NAMALWA (cell line): ENCODE measurements around the gene SHROOM1.

Experiments
- DNase-seq: peaks from one replicate; pipeline ENCODE4 v3.0.0-alpha.2; 2015; ENCODE audit warnings: low spot score

Gene SHROOM1

DNA sequence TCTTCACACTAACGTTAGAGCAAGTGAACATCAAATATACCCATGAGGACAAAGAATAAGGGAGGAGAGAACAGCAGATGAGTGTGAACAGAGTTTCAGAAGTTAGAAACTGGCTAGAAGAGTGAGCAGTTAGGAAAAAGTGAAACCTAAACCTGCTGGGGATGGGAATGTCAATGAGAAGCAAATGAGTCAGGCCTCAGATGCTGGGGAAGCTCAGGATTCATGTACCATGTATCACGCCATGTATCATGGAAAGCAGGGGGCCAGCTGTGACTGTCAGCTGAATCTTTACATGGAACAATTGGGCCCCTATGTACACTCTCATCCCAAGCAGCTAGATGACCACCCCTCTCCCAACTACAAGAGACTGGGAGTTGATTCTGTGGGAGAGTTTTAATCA is 19.6 kb upstream of the SHROOM1 start:
- DNase-seq = no peak

DNA sequence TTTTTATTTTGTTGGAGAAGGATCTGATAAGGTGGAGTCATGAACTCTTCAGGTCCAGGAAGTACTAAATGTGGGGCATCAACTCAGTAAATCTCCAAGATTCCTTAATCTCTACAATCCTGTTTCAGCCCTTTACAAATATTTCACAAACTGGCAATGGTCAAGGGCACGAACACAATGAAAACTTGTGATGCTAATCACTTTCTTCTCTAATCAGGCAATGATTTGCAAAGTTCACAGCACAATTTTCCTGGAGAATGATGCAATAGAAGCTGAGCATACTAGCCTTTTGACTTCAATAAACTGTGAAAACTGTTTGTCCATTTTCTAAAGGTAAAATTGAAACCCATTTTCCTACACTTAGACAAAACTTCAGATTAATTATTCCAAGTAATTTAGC is 18.9 kb upstream of the SHROOM1 start:
- DNase-seq = no peak

DNA sequence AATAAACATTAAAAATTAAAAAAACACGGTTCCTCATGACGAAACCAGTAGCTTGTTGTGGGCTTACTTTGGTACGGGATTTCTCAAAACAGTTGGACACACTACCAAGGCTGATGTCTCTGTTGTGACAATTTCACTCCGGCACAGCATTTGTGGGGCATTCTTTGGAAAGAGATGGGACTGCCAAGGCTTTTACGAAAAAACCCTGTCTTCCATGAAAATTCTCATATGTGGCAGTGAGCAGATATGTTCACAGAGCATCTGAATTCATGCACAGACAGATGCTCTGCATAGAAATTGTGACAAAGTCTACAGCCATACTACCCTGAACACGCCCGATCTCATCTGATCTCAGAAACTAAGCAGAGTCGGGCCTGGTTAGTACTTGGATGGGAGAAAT is 17.8 kb upstream of the SHROOM1 start:
- DNase-seq = no peak

DNA sequence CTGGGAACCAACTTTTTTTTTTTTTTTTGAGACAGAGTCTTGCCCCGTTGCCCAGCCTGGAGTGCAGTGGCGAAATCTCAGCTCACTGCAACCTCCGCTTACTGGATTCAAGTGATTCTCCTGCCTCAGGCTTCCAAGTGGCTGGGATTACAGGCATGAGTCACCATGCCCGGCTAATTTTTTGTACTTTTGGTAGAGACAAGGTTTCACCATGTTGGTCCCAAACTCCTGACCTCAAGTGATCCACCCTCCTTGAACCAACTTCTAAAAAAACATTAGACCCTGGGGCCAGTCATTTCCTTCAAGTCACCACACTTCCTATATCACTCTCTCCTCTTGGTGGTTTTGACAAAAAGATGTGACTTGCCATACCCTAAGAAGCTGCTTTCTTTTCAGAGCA is 10.9 kb upstream of the SHROOM1 start:
- DNase-seq = no peak

DNA sequence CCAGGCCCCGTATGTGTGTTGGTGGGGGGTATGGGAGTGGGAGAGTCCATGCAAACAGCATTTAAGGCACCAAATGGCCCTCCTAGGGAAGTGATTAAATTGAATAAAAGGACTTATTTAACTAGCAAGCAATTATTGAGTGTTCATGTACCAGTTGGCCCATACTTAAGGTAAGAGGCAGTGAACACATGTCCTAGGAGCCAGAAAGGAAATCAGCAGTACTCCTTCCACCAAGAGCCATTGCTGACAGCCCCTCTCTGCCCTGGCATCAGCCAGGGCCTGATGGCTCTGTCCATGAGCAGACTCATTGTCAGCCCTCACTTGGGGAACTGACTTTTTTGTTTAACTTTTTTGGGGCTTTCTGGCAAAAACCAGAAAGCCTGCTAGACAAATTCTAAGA is 10.4 kb upstream of the SHROOM1 start:
- DNase-seq = no peak

DNA sequence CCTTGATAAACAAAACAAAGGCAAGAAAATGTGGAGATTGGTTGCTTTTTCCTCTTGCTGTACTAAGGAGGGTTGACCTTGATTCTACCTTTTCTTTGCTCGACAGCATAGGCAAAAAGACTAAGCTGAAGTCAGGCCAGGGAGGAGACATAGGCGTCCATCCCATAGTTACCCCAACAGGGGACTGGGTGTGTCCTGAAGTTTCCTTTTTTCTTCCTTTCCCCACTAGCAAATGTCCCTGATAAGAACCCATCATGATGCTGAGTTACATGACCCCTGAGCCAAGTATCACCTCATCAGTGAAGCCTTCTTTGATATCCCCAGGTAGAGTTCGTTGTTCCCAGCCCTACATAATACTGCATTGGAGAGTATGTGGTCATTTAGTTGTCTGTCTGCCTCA is 9.9 kb upstream of the SHROOM1 start:
- no peak for DNase-seq

DNA sequence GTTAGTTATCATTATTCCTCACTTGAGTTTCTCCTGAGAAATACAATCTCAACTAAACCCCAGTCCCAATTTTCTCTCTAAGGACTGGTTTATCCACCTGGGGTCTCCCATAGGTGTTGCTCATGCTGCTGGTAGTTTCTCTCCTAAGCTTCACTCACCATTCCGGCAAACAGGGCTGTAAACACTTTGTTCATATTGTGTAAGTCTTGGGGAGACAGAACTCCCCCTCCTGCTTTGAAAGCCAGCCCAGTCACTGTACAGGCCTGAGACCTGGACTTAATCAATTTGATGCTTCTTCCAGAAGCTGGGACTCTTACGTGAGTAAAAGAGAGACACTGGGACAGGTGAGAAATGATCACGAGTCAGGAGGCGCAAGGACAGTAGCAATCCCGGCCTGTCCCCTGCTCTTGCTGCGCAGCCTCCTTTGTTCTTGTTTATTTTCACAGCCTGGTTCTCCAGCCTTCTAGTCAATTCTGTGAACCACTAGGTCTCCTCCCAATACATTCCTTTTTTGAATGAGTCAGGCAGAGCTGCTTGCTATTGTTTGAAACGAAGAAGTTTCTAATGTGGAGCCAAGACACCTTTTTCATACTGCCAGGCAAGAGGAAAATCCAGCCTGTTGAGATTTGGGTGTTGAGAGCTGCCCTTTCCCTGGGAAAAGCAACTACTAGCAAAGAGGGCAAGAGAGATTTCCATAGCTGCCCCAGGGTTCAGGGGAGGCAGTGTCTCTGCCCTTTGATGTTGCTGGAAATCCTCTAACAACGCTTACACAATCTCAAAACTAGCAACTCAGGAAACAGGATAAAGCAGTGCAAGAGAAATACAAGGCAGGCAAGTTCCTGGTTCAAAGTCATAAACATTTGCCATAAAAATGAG is 9.2 kb upstream of the SHROOM1 start:
- no peak for DNase-seq

DNA sequence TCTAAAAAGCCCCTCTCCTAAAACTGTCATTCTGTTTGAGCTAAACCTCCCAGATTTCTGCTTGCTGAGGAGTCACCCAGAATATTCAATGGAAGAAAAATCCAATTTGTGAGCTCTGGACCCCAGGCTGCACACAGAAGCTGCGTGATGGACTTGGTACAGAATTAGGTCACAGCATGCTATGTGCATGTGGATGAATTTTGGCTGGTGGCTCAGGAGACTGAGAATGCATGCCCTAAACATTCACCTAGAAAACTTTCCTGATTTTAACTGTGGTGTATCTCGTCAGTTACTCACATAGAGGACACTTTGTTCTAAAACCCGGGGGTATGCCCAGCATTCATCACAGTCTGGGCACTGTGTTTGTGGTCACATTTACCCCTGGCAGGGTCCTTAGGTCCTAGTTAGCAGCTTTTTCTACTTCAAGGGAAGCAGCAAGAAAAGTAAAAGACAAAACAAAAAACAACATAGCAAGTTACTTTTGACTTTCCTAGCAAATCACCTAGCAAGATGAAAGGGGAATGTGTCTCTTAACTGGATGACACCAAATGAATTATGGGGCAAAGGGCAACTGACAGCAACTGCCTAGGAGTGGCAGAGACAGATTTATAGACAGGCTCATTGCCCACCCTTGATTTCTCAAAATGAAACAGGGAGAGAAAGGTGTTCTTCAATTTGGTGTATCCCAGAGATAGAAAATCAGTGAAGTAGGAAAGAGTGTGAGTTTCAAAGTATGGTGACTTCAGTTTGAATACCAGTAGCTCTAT is 8.3 kb upstream of the SHROOM1 start:
- no peak for DNase-seq

DNA sequence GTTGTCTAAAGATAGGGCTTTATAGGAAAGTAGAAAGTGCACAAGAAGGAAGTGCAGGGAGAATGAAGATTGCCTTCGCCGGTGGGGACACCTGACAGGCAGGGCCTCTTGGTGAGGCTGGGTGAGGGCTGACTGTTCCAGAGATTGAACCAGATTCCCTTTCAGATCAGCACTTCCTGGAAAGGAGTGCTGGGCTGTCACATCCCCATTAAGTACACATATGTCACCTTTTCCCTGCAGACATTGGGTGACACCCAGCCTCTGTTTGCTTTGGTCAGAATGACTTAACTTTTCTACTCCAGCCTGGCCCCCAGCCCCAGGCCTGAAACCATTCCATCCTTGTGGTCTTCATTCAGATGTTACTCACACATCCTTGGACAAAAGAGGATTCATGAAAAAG is 7.4 kb upstream of the SHROOM1 start:
- DNase-seq = no peak

DNA sequence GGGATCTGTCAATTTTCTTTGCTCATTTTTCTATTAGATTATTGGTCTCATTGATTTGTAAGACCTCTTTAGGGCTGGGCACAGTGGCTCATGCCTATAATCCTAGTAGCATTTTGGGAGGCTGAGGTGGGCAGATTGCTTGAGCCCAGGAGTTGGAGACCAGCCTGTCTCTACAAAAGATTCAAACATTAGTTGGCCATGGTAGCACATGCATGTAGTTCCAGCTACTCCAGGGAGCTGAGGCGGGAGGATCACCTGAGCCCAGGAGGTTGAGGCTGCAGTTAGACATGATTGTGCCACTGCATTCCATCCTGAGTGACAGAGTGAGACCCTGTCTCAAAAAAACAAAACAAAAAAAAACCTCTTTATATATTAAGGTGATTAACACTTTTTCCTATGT is 6.4 kb upstream of the SHROOM1 start:
- no peak for DNase-seq

DNA sequence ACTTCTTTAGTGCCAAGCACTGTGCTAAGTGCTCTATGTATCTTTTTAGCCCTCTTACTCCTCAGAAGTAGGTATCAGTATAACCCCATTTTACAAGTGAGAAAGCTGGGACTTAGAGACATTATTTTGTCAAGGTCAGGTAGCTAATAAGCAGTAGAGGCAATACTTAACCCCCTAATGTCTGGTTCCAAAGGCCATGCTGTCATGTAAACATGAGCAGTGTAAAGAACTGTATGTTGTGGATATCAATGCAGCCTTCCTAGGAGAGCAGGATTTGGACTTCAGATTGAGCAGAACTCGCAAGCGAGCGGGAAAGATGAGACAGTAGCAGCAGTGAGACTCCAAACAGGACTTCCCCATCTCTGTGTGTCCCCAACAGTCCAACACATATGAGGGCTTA is 3.6 kb upstream of the SHROOM1 start:
- no peak for DNase-seq

DNA sequence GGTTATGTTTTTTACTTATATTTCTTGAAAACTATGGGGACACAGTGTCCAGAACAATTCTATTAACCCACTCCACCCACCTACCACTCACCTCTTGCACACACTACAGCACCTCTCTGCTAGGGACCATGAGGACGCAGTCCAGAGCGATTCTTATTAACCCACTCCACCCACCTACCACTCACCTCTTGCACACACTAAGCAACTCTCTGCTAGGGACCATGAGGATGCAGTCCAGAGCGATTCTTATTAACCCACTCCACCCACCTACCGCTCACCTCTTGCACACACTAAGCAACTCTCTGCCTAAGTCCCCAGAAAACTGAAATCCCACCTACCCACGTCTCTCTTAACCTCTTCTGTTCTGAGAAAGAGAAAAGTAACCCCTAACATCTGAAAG is 2.2 kb upstream of the SHROOM1 start:
- no peak for DNase-seq

DNA sequence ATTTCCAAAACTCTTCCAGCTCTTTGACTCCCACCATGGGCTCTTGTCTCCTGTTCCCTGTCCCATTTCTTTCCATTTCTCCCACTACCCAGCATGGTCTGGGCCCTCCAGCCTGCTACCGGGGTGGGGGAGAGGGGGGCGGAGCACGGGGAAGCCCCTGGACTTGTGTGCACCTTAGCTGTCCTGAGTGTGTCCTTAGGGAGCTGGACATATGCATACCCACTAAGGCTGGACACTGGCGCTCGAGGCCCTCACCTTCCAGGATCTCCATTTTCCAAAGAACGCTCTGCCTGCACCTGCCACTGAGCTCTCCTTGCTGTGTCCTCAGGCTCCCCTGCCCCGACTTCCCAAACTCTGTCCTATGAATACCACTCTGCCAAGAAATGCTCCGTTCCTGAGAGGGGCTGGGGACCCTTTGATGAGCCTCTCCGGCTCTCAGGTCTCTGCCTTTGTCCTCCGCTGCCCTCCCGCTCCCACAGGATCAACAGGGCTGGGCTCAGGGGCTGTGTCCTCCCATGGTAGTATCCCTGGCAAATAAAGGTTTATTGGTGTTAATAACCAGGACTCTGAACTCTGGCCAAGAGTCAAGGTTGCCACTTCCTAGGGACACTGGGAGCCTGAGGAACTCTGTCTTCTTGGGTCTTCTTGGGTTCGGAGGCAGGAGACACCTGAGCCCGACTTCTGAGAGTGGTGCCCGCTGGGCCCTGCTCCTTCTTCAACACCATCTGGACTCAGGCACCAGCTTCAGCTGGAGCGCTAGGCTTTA is 831 bp upstream of the SHROOM1 start:
- no peak for DNase-seq

DNA sequence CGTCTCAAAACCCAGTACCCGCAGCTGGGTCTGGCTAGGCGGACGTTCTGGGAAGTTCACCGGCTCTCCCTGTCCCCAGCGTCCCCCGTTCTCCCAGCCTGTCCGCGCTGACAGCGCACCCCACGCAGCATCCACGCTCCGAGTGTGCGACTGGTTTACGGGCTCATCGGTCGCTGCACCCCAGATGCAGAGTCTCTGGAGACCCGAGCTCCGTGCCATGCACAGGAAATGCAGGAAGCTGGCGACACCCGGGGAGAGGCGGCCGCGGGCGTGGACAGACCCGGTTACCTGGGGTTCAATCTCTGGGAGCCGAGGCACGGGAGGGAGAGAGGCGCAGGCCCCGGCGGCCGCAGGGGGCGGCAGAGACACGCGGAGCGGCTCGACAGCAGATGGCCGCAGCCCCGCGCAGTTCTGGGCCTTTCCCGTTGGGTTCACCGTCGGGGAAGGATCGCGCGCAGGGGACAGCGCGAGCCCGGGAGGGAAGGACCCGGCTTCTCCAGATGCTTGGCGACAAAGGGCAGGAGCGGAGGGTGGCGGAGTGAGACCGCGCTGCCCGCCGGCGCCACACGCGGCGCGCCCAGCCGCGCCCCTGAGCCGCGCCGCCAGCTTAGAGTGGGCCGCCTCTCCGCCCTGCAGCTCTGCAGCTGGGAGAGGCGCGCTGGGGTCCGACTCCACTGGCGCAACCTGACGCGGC is 558 bp downstream of the SHROOM1 start:
- DNase-seq = peak; percentile 77

DNA sequence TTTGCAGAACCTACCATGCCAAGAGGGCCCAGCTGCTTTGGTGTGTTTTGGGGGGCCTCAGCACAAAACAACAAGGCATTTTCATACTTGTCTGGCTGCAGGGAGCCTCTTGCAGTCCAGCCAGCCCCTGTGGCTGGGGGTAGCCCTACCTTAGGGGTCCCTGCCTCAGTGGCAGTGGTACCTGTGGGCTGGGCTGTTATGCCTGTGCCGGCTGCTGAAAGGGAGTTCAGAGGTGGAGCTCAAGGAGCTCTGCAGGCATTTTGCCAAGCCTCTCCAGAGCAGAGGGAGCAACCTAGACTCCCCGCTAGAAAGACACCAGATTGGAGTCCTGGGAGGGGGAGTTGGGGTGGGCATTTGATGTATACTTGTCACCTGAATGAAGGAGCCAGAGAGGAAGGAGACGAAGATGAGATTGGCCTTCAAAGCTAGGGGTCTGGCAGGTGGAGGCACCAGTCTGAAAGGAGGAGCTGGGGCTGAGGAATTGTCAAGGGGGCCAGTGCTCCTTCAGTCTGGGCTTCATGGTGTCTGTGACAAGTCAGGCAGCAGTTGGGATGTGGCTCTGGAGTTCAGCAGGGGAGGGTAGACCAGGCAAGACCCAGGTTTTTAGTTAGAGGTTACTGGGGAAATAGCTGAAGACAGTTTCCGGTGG is 1.5 kb downstream of the SHROOM1 start:
- no peak for DNase-seq

DNA sequence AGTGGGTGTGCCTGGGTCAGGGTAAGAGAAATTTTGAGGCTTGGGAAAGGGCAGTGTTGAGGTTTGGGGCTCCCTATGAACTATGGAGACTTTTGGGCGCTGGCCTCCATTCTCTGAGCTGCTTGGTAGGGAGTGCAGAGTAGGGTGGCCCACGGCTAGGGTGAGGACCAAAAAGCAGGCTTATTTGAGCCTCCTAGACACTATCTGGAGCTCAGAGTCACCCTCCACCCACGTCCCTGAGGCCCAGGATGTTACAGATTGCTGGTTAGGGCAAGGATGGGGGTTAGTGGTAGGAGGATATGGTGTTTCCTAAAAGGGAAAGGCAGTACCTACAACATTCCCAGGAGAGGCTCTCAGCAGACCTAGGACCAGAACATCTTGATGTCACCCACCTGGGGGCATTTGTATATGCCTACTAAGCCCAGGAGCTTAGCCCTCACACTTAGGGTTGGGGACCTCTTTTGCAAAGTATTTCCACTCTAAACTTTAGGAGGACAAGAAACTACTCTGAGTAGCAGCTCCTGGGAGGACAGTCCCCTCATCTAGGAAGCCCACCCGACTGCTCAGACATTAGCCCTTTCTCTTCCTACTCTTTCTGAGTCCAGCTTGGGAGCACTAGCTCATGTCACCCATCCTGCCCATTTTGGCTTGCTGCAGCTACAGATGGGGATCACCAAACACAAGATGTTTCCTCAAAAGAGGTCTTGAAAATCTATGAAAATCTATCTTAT is 2.3 kb downstream of the SHROOM1 start:
- no peak for DNase-seq

DNA sequence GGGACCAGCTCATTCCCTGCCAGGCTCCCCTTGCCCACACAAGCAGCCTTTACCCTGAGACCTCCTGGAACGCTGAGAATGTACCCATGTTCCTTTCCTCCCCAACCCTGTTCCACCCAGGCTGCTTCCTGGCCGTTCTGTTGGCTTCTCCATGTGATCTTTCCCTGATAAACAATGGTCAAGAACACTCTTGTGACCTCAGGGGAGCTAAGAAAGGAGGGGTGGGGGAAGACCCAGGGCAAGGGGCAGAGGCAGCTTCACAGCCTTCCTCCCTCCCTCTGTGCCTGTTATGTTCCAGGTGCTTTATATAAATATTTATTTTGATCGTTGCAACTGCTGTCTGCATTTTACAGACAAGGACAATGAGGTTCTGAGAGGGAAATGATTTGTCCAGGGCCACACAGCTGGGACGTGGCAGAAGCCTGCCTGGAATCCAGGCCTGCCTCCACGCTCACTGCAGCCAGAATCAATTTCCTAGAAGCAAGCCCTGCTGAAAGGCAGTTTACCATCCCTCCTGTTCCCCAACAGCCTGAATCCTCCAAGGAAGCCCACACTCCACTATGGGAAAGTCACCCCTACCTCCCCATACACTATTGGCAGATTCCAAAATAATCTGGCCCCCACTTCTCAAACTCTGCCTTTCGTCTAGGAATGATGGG is 3.9 kb downstream of the SHROOM1 start:
- no peak for DNase-seq

DNA sequence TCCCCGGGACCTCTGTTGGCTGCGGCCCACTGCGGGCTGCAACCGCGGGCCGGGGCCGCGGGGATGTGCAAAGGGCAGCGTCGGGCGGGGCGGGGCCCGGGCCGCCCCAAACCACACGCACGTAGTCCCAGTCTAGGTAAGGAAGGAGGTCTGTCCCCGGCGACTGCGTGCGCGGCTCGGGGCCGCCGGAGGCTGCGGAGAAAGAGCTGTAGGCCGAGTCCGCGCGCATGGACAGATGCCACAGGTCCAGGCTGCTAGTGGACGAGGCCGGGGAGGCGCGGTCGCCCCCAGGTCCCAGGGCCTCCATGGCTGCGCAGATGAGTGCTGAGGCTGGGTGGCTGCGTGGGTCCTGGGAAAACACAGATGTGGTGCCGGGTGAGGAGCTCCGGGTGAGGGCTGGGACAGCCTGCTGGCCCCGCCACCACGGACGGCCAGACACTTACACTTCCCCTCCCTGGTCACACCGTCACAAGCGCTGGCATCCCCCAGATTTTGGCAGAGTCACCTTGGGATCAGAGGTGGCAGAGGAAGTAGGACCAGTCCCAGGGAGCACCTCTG is 4.5 kb downstream of the SHROOM1 start:
- DNase-seq = no peak

DNA sequence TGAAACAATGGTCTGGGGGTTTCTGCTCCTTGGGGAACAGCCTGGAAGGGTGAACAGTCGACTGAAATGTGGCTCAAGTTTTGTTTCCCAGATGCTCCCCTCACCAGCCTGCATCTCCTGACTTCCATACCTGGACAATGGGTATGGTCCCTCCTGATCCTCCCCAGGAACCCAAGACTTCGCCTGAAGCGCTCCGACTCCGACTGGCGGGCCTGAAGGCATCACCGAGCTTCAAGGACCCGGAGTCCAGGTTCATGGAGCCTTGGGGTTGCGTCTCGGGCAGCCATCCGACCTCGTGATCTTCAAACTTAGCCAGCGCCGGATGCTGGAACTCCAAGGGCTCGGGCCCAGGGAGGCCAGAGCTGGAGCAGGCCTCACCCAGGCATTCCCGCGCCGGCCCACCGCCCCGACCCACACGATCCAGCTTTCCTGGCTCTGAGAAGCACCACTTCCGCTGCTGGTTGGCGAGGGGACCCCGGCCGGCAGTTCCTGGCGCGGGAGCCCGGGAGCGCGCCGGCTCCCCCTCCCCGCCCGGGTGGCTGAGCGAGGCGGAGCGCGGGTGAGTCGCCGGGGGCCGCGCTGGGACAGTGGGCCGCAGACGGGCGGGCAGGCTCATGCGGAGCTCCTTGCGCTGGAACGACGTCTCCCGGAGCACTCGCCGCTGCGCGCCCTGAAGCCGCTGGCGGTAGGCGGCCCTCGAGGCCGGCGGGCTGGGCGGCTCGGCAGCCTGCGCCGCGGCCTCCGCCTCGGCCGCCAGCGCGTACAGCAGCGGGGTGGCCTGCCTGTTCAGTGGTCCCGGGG is 5.2 kb downstream of the SHROOM1 start:
- DNase-seq = no peak
